ENCODE results near the gene NCK2. TPM values are rescaled to one million over a fixed set of nuclear protein-coding genes. Genes with fewer than 3 reads are reported as not detected.

Gene NCK2
- total and polyA plus RNA-seq, 10 of the 15 experiments (the other 5 are each of a cell fraction or from before 2014, with no cell fraction given): 1.2 to 30.9 (median 14.1) TPM

DNA sequence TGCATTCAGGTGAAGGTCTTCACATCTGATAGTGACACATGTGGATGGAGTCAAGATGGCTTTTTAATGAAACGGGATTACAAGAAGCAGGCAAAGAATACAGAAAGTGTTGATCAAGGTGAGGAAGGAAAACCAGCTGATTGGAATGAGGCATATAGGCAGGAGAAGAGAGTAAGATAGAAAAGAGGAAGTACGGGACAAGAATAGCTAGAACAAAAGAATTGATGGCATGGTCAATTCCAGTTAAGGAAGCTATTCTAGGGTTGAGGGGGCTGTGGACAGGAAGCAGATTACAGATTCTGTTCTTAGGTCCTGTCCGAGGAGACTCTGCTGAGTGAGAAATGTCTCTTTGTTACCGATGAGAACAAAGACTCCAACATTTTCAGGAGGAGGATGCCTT lies 13.2 kb upstream of the NCK2 start:
- 13% methylated on average over 4 of the region's 4 CpGs for WGBS (ENCODE audit: insufficient coverage, insufficient replicate concordance, low lambda C conversion rate, missing lambda C conversion rate)
- Histone ChIP-seq H3K4me3 (no peak overlapping the region), H3K79me2 (ENCODE audit: control insufficient read depth, insufficient read depth, low read length) (no peaks in the 10 kb centered on the region), H3K9ac (ENCODE audit: control insufficient read depth, insufficient read depth, low read length) (no peak overlapping the region), H2AFZ (ENCODE audit: control insufficient read depth, low read depth, low read length) (no peak overlapping the region), H3K36me3 (ENCODE audit: control insufficient read depth in 2 of 2, insufficient read depth in 2 of 2, low read length in 1 of 2) (no peaks in the 10 kb centered on the region), H3K27me3 (replicated peaks in 1 of 2; ENCODE audit: control insufficient read depth in 2 of 2, insufficient read depth in 2 of 2, low read length in 1 of 2) (no peaks in the 10 kb centered on the region; a peak in 1 of 4 replicates), H3K27ac (ENCODE audit: control insufficient read depth, insufficient read depth) (no peak overlapping the region), H3K9me3 (replicated peaks; ENCODE audit: control insufficient read depth, insufficient read depth, low read length) (peaks cover 2% of the 10 kb centered on the region; the same call in 1 of the 3 replicates), H3K4me2 (ENCODE audit: control insufficient read depth, insufficient read depth) (no peak overlapping the region), H3K4me1 (ENCODE audit: control insufficient read depth, insufficient read depth, low read length) (peaks cover 5% of the 10 kb centered on the region), H4K20me1 (ENCODE audit: control insufficient read depth, insufficient read depth) (no peaks in the 10 kb centered on the region)
- FAIRE-seq (no peak), ATAC-seq (no peak), DNase-seq (ENCODE audit: low read depth, low spot score) (no peak)
- ChIA-PET RAD21 (ENCODE audit: unreplicated experiment) (no interaction called here), CTCF (interaction anchor here (1.3 to 2.4 kb wide), 2 partner anchors 10 to 12 kb away, joined by 3 to 7 read pairs; no protein-coding TSS in a partner anchor), SMC1A (ENCODE audit: uncharacterized antibody, unreplicated experiment) (interaction anchor here (2.0 kb wide), 1 partner anchor 25 kb away, joined by 4 read pairs; no protein-coding TSS in a partner anchor), POLR2A (no interaction called here)
- intact Hi-C loops (cut with micrococcal nuclease; ENCODE audit: unreplicated experiment): no loop called here
- no peak for TF ChIP-seq NR2C2 (IDR thresholded peaks at IDR 0.05; ENCODE audit: borderline replicate concordance, control insufficient read depth, insufficient read length, low read depth)
- no peak for TF ChIP-seq ZNF622 (IDR thresholded peaks at IDR 0.05)
- TF ChIP-seq POLR2A (IDR thresholded peaks at IDR 0.05; ENCODE audit: low read depth, low read length): no peak
- no peak for TF ChIP-seq LARP7 (IDR thresholded peaks at IDR 0.05)
- TF ChIP-seq MTA3 (IDR thresholded peaks at IDR 0.05; ENCODE audit: borderline replicate concordance, low read length): no peak
- TF ChIP-seq JUNB (IDR thresholded peaks at IDR 0.05): no peak
- in situ Hi-C loops (cut with MboI): no loop called here
- BruUV-seq (replicated peaks): no TSS peak

DNA sequence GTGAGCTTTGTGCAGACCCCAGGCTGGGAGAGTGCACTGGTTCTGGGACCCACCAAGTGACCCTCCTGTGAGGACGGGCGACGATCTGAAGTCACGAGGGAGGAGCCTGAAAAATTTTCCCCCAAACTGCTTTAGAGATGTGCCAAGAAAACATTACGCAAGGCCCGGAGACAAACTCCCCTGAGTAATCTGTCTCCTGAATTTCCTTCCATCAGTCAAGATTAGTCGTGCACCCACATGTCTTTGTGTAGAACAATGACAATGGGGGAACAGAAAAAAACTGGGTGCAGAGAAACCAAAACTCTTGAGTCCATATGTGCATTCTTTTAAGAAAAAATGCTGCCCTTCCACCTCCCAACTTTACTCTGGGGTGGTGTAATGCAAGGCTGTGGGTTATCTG lies 12.6 kb upstream of the NCK2 start:
- POLR2A ChIA-PET: no interaction called here
- RAD21 ChIA-PET (ENCODE audit: unreplicated experiment): no interaction called here
- Histone ChIP-seq H3K4me3 (no peak overlapping the region), H3K9me3 (replicated peaks; ENCODE audit: control insufficient read depth, insufficient read depth, low read length) (peaks cover 2% of the 10 kb centered on the region; the same call in 1 of the 3 replicates), H3K4me1 (ENCODE audit: control insufficient read depth, insufficient read depth, low read length) (peaks cover 5% of the 10 kb centered on the region), H3K36me3 (ENCODE audit: control insufficient read depth in 2 of 2, insufficient read depth in 2 of 2, low read length in 1 of 2) (no peaks in the 10 kb centered on the region), H2AFZ (ENCODE audit: control insufficient read depth, low read depth, low read length) (no peak overlapping the region), H3K79me2 (ENCODE audit: control insufficient read depth, insufficient read depth, low read length) (no peaks in the 10 kb centered on the region), H3K4me2 (ENCODE audit: control insufficient read depth, insufficient read depth) (no peak overlapping the region), H3K9ac (ENCODE audit: control insufficient read depth, insufficient read depth, low read length) (no peak overlapping the region), H4K20me1 (ENCODE audit: control insufficient read depth, insufficient read depth) (no peaks in the 10 kb centered on the region), H3K27ac (ENCODE audit: control insufficient read depth, insufficient read depth) (no peak overlapping the region), H3K27me3 (replicated peaks in 1 of 2; ENCODE audit: control insufficient read depth in 2 of 2, insufficient read depth in 2 of 2, low read length in 1 of 2) (no peaks in the 10 kb centered on the region; a peak in 1 of 4 replicates)
- TF ChIP-seq, protein P1, sequence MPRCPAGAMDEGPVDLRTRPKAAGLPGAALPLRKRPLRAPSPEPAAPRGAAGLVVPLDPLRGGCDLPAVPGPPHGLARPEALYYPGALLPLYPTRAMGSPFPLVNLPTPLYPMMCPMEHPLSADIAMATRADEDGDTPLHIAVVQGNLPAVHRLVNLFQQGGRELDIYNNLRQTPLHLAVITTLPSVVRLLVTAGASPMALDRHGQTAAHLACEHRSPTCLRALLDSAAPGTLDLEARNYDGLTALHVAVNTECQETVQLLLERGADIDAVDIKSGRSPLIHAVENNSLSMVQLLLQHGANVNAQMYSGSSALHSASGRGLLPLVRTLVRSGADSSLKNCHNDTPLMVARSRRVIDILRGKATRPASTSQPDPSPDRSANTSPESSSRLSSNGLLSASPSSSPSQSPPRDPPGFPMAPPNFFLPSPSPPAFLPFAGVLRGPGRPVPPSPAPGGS (IDR thresholded peaks at IDR 0.05; ENCODE audit: borderline replicate concordance, insufficient read depth, low read depth, low read length, poor library complexity, severe bottlenecking): peak; percentile 60
- TF ChIP-seq CREM (IDR thresholded peaks at IDR 0.05; ENCODE audit: low read depth): no peak
- DNase-seq (ENCODE audit: low read depth, low spot score) (no peak), ATAC-seq (no peak), FAIRE-seq (no peak)
- BruUV-seq (replicated peaks): no TSS peak
- intact Hi-C loops (cut with micrococcal nuclease; ENCODE audit: unreplicated experiment): no loop called here
- SMC1A ChIA-PET (ENCODE audit: uncharacterized antibody, unreplicated experiment): no interaction called here
- CTCF ChIA-PET: interaction anchor here (1.3 to 2.4 kb wide), 2 partner anchors 9 to 11 kb away, joined by 3 to 7 read pairs; no protein-coding TSS in a partner anchor
- 70% methylated on average over 7 of the region's 7 CpGs for WGBS (ENCODE audit: insufficient coverage, insufficient replicate concordance, low lambda C conversion rate, missing lambda C conversion rate)
- in situ Hi-C loops (cut with MboI): no loop called here

Measured in GM12878 (cell line).